Subcutaneous abdominal adipose tissue (tissue), 5 donors: ENCODE measurements around the gene KCNK17.
"Not testable (repeated sequence)": the region's sequence is repeated elsewhere in the genome, so short reads cannot be mapped to it uniquely, and the experiment has no call there.

Experiments
- H3K27ac ChIP-seq: one replicate; pipeline ENCODE4 v1.7.0; 2013; ENCODE audit warnings: low read depth, mild to moderate bottlenecking, inconsistent platforms, low read length, moderate library complexity
- H3K27me3 ChIP-seq, 5 donors: one replicate each; pipeline ENCODE4 v1.7.0; 2013; ENCODE audit warnings: low read length in 5 of 5, inconsistent platforms in 1 of 5; ENCODE audit not compliant: control insufficient read depth in 5 of 5, insufficient read depth in 4 of 5
- H3K36me3 ChIP-seq, 5 donors: one replicate each; pipeline ENCODE4 v1.7.0; 2013; ENCODE audit warnings: low read length in 5 of 5; ENCODE audit not compliant: control insufficient read depth in 5 of 5, insufficient read depth in 5 of 5
- H3K4me1 ChIP-seq, 5 donors: one replicate each; pipeline ENCODE4 v1.7.0; 2013; ENCODE audit warnings: low read length in 5 of 5, mild to moderate bottlenecking in 3 of 5, moderate library complexity in 1 of 5; ENCODE audit not compliant: control insufficient read depth in 5 of 5, insufficient read depth in 5 of 5
- H3K4me3 ChIP-seq, 5 donors: one replicate each; pipeline ENCODE4 v1.7.0; 2013; ENCODE audit warnings: low read length in 5 of 5, low read depth in 1 of 5
- H3K9ac ChIP-seq, 5 donors: one replicate each; pipeline ENCODE4 v1.7.0; 2013; ENCODE audit warnings: low read length in 5 of 5, mild to moderate bottlenecking in 4 of 5, moderate library complexity in 3 of 5
- H3K9me3 ChIP-seq, 5 donors: one replicate each; pipeline ENCODE4 v1.7.0; 2013; ENCODE audit warnings: low read length in 5 of 5; ENCODE audit not compliant: control insufficient read depth in 5 of 5
- donor health status: healthy.
- donor health status: healthy.
- donor health status: healthy.
- donor health status: healthy.
- donor health status: healthy.

Gene KCNK17

GRCh38 chr6:39294133-39294532, 20.1 kb downstream of the KCNK17 start:
- Histone ChIP-seq H3K36me3 (no peaks in the 10 kb centered on the region), H3K9me3 (peaks cover 0 to 2% (median 0%) of the 10 kb centered on the region in 5 donors), H3K4me1 (peaks cover 6 to 34% (median 28%) of the 10 kb centered on the region in 5 donors), H3K9ac (no peak overlapping the region), H3K27ac (no peak overlapping the region), H3K4me3 (no peak overlapping the region), H3K27me3 (no peaks in the 10 kb centered on the region)

- H3K9ac ChIP-seq = no peak overlapping the region
- H3K9me3 ChIP-seq = peaks cover 0 to 2% (median 0%) of the 10 kb centered on the region in 5 donors
- no peak overlapping the region for H3K27ac ChIP-seq
- H3K27me3 ChIP-seq = no peaks in the 10 kb centered on the region
- H3K36me3 ChIP-seq = no peaks in the 10 kb centered on the region
- H3K4me3 ChIP-seq = no peak overlapping the region
- peaks cover 6 to 24% (median 20%) of the 10 kb centered on the region in 5 donors for H3K4me1 ChIP-seq
Measured at GRCh38 chr6:39292637-39293036, 21.6 kb downstream of the KCNK17 start.

GRCh38 chr6:39289490-39289889, 24.7 kb downstream of the KCNK17 start:
- peaks cover 0 to 2% (median 0%) of the 10 kb centered on the region in 5 donors for H3K9me3 ChIP-seq

GRCh38 chr6:39287601-39288000, 26.6 kb downstream of the KCNK17 start:
- no peak overlapping the region for H3K27ac ChIP-seq
- H3K27me3 ChIP-seq = no peaks in the 10 kb centered on the region

More at GRCh38 chr6:39289490-39289889, 24.7 kb downstream of the KCNK17 start:
- no peak overlapping the region for H3K4me3 ChIP-seq
- no peaks in the 10 kb centered on the region for H3K36me3 ChIP-seq
- H3K9ac ChIP-seq = no peak overlapping the region
- H3K27me3 ChIP-seq = no peaks in the 10 kb centered on the region
- no peaks in the 10 kb centered on the region for H3K4me1 ChIP-seq
- H3K27ac ChIP-seq = no peak overlapping the region

GRCh38 chr6:39286596-39286995, 27.6 kb downstream of the KCNK17 start:
- H3K4me3 ChIP-seq, H3K36me3 ChIP-seq, H3K27me3 ChIP-seq, H3K27ac ChIP-seq, H3K9me3 ChIP-seq, H3K9ac ChIP-seq, H3K4me1 ChIP-seq: not testable (repeated sequence)

More at GRCh38 chr6:39287601-39288000, 26.6 kb downstream of the KCNK17 start:
- Histone ChIP-seq H3K4me3 (no peak overlapping the region), H3K9me3 (peaks cover 0 to 2% (median 0%) of the 10 kb centered on the region in 5 donors), H3K36me3 (no peaks in the 10 kb centered on the region), H3K4me1 (no peaks in the 10 kb centered on the region), H3K9ac (no peak overlapping the region)

GRCh38 chr6:39282774-39283173, 31.4 kb downstream of the KCNK17 start:
- Histone ChIP-seq H3K4me3 (no peak overlapping the region), H3K9ac (no peak overlapping the region), H3K9me3 (no peaks in the 10 kb centered on the region), H3K36me3 (no peaks in the 10 kb centered on the region), H3K4me1 (peaks cover 2 to 8% (median 5%) of the 10 kb centered on the region in 5 donors), H3K27ac (no peak overlapping the region), H3K27me3 (peaks cover 0 to 5% (median 0%) of the 10 kb centered on the region in 5 donors)

GRCh38 chr6:39281312-39281980, 32.8 kb downstream of the KCNK17 start:
- Histone ChIP-seq H3K36me3 (no peaks in the 10 kb centered on the region), H3K27me3 (peaks cover 0 to 5% (median 0%) of the 10 kb centered on the region in 5 donors), H3K4me3 (no peak overlapping the region), H3K9me3 (no peaks in the 10 kb centered on the region), H3K9ac (no peak overlapping the region), H3K27ac (no peak overlapping the region), H3K4me1 (peaks cover 2 to 8% (median 5%) of the 10 kb centered on the region in 5 donors)

- Histone ChIP-seq H3K4me1 (peaks cover 2 to 8% (median 5%) of the 10 kb centered on the region in 5 donors), H3K4me3 (no peak overlapping the region), H3K27me3 (peaks cover 0 to 5% (median 0%) of the 10 kb centered on the region in 5 donors), H3K36me3 (no peaks in the 10 kb centered on the region), H3K27ac (no peak overlapping the region), H3K9ac (no peak overlapping the region), H3K9me3 (no peaks in the 10 kb centered on the region)
Measured at GRCh38 chr6:39280247-39280731, 33.9 kb downstream of the KCNK17 start.

- Histone ChIP-seq H3K36me3 (no peaks in the 10 kb centered on the region), H3K4me3 (no peak overlapping the region), H3K4me1 (peaks cover 2 to 8% (median 5%) of the 10 kb centered on the region in 5 donors), H3K9ac (no peak overlapping the region), H3K27ac (no peak overlapping the region), H3K27me3 (peaks cover 0 to 5% (median 0%) of the 10 kb centered on the region in 5 donors), H3K9me3 (no peaks in the 10 kb centered on the region)
Measured at GRCh38 chr6:39279539-39279938, 34.7 kb downstream of the KCNK17 start.

GRCh38 chr6:39276379-39276995, 37.7 kb downstream of the KCNK17 start:
- Histone ChIP-seq H3K4me3 (no peak overlapping the region), H3K9me3 (no peaks in the 10 kb centered on the region), H3K9ac (no peak overlapping the region), H3K4me1 (peaks cover 2 to 8% (median 5%) of the 10 kb centered on the region in 5 donors), H3K36me3 (no peaks in the 10 kb centered on the region), H3K27ac (no peak overlapping the region), H3K27me3 (peaks cover 0 to 5% (median 0%) of the 10 kb centered on the region in 5 donors)
